Activated CD4-positive, alpha-beta memory T cell treated with anti-CD3 and anti-CD28 coated beads, Interleukin-2, amount 10 ng/mL, durations not matched to agents 7 days and 5 days (primary cell): ENCODE results near the gene NTSR2. TPM values are rescaled to one million over a fixed set of nuclear protein-coding genes. Genes with fewer than 3 reads are reported as not detected.

Source experiments
- CTCF ChIA-PET: fragments of 350-600 bp; sonication (Branson Sonifier 250); formaldehyde crosslinking; loops from one replicate; lab custom pipeline; 2021; ENCODE audit warnings: antibody characterized with exemption, inconsistent platforms; lab: Charles Lee
- POLR2A ChIA-PET: fragments of 350-600 bp; sonication (Branson Sonifier 250); formaldehyde crosslinking; loops from one replicate; lab custom pipeline; 2021; ENCODE audit warnings: antibody characterized with exemption; lab: Charles Lee
- DNase-seq: peaks from one replicate; pipeline ENCODE4 v3.0.0-alpha.2; 2020
- H3K27ac Mint-ChIP-seq: one replicate; pipeline ENCODE4 v1.8.0; 2021; ENCODE audit warnings: mild to moderate bottlenecking, mixed read lengths
- H3K27me3 Mint-ChIP-seq: one replicate; pipeline ENCODE4 v1.8.0; 2021; ENCODE audit warnings: mixed read lengths
- H3K36me3 Mint-ChIP-seq: one replicate; pipeline ENCODE4 v1.8.0; 2021; ENCODE audit warnings: low read depth, mixed read lengths
- H3K4me1 Mint-ChIP-seq: one replicate; pipeline ENCODE4 v1.8.0; 2021; ENCODE audit warnings: mixed read lengths
- H3K4me3 Mint-ChIP-seq: one replicate; pipeline ENCODE4 v1.8.0; 2021; ENCODE audit warnings: mild to moderate bottlenecking, mixed read lengths
- H3K9me3 Mint-ChIP-seq: one replicate; pipeline ENCODE4 v1.8.0; 2021; ENCODE audit warnings: mixed read lengths
- total RNA-seq, 2 experiments: library from RNA; stranded (reverse); gene quantifications; one replicate each; pipeline ENCODE4 v1.2.3, GENCODE V29; 2021

Gene NTSR2
- total RNA-seq, 2 experiments from 2014 or later, result not detected

DNA sequence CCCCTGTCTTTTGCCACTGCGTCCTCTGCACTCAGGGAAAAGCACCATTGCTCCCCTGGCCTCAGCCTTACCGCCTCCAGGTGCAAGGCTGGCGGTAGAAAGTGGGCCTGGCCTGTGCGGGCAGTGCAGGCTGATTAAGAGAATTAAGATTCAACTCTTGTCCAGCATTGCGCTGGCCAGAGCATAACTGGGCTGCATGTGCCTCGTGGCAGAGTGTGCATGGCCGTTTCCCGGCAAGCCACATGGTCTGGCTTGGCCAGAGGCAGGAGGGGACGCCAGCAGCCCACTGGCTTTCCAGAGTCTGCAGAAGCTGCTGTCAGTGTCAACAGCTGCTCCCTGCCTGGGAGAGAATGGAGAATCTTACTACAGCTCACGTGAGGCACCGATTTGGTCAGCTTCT, 12.3 kb downstream of the NTSR2 start:
- no peak for DNase-seq
- ChIA-PET CTCF (no interaction called here), POLR2A (no interaction called here)
- peaks cover 2% of the 10 kb centered on the region for H3K36me3 Mint-ChIP-seq
- H3K27me3 Mint-ChIP-seq, result peaks cover 4% of the 10 kb centered on the region
- no peak overlapping the region for H3K27ac Mint-ChIP-seq
- peaks cover 3% of the 10 kb centered on the region for H3K9me3 Mint-ChIP-seq
- H3K4me1 Mint-ChIP-seq, result no peaks in the 10 kb centered on the region
- H3K4me3 Mint-ChIP-seq, result no peak overlapping the region

- POLR2A ChIA-PET, result no interaction called here
- Mint-ChIP-seq H3K36me3 (peaks cover 2% of the 10 kb centered on the region), H3K27me3 (peaks cover 4% of the 10 kb centered on the region), H3K27ac (no peak overlapping the region), H3K4me1 (no peaks in the 10 kb centered on the region), H3K9me3 (peaks cover 2% of the 10 kb centered on the region), H3K4me3 (no peak overlapping the region)
- no peak for DNase-seq
- CTCF ChIA-PET, result no interaction called here
These were observed 12.8 kb downstream of the NTSR2 start for GRCh38 chr2:11657195-11657594.

GRCh38 chr2:11656671-11657101, 13.3 kb downstream of the NTSR2 start:
- DNase-seq, result no peak
- Mint-ChIP-seq H3K4me3 (no peak overlapping the region), H3K27ac (no peak overlapping the region), H3K36me3 (no peaks in the 10 kb centered on the region), H3K27me3 (peaks cover 4% of the 10 kb centered on the region), H3K4me1 (no peaks in the 10 kb centered on the region), H3K9me3 (no peaks in the 10 kb centered on the region)
- CTCF ChIA-PET, result no interaction called here
- POLR2A ChIA-PET, result no interaction called here

DNA sequence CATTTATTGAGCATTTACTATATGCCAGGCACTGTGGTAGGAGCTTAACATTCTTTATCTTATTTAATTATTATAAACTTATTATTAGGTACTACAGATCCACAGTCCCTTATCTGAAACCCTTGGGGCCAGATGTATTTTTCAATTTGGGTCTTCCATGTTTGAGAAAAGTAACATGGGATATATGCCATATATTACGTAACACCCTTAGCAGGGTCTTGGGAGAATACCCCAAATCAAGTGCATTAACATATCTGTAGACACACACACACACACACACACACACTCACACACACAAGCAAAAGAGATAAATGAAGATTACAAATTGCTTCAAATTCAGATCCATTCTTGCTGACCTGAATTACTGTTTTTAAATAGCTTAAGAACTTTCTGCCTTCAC, 13.7 kb downstream of the NTSR2 start:
- Mint-ChIP-seq H3K36me3 (no peaks in the 10 kb centered on the region), H3K27ac (no peak overlapping the region), H3K27me3 (peaks cover 5% of the 10 kb centered on the region), H3K4me3 (no peak overlapping the region), H3K9me3 (no peaks in the 10 kb centered on the region), H3K4me1 (no peaks in the 10 kb centered on the region)
- DNase-seq, result no peak
- POLR2A ChIA-PET, result no interaction called here
- CTCF ChIA-PET, result no interaction called here

- ChIA-PET POLR2A (no interaction called here), CTCF (no interaction called here)
- no peaks in the 10 kb centered on the region for H3K9me3 Mint-ChIP-seq
- no peak overlapping the region for H3K4me3 Mint-ChIP-seq
- no peak overlapping the region for H3K27ac Mint-ChIP-seq
- no peaks in the 10 kb centered on the region for H3K4me1 Mint-ChIP-seq
- H3K36me3 Mint-ChIP-seq, result no peaks in the 10 kb centered on the region
- no peak for DNase-seq
- peaks cover 7% of the 10 kb centered on the region for H3K27me3 Mint-ChIP-seq
These were observed 14.5 kb downstream of the NTSR2 start for GRCh38 chr2:11655495-11655894.

- no peak overlapping the region for H3K4me3 Mint-ChIP-seq
- DNase-seq, result no peak
- no peaks in the 10 kb centered on the region for H3K9me3 Mint-ChIP-seq
- no peaks in the 10 kb centered on the region for H3K36me3 Mint-ChIP-seq
- H3K27me3 Mint-ChIP-seq, result peaks cover 16% of the 10 kb centered on the region
- H3K4me1 Mint-ChIP-seq, result no peaks in the 10 kb centered on the region
- H3K27ac Mint-ChIP-seq, result no peak overlapping the region
- POLR2A ChIA-PET, result no interaction called here
- CTCF ChIA-PET, result no interaction called here
These were observed 17.4 kb downstream of the NTSR2 start for GRCh38 chr2:11652553-11652952.

DNA sequence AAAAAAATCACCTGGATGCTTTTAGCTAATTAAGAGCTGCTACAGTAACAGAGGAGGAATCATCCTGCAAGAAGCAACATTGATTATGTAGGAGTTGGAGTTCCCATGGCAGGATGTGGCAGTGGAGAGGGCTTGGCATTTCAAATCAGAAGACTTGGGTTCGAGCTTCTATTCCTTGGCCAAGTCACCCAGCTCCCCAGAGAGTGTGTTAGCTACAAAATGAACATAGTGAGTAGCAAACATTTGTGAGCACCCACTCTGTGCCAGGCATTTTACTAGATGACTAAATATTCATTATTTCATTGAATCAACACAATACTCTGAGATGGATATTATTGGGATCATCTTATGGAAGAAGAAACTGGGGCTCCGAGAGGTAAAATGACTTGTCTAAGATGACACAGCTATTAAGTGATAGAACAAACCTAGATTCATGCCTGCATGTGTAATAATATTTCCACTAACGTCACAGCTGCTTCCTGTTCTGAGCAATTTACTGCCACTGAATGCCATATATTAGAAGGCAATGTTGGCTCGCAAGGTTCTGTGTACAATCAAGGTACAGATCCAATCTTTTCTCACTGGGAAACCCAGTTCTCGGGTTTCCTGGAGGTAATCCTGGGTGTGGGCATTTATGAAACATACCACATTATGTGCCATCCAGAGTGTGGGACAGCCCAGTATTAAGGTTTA, 18.0 kb downstream of the NTSR2 start:
- H3K27me3 Mint-ChIP-seq, result peaks cover 14% of the 10 kb centered on the region
- no peak for DNase-seq
- no peaks in the 10 kb centered on the region for H3K9me3 Mint-ChIP-seq
- no peaks in the 10 kb centered on the region for H3K36me3 Mint-ChIP-seq
- POLR2A ChIA-PET, result no interaction called here
- CTCF ChIA-PET, result no interaction called here
- H3K27ac Mint-ChIP-seq, result no peak overlapping the region
- no peaks in the 10 kb centered on the region for H3K4me1 Mint-ChIP-seq
- no peak overlapping the region for H3K4me3 Mint-ChIP-seq

- H3K36me3 Mint-ChIP-seq, result no peaks in the 10 kb centered on the region
- ChIA-PET POLR2A (no interaction called here), CTCF (no interaction called here)
- DNase-seq, result no peak
- H3K9me3 Mint-ChIP-seq, result no peaks in the 10 kb centered on the region
- no peak overlapping the region for H3K4me3 Mint-ChIP-seq
- no peaks in the 10 kb centered on the region for H3K4me1 Mint-ChIP-seq
- no peak overlapping the region for H3K27ac Mint-ChIP-seq
- H3K27me3 Mint-ChIP-seq, result peaks cover 16% of the 10 kb centered on the region
These were observed 20.9 kb downstream of the NTSR2 start for GRCh38 chr2:11649093-11649492.

- H3K4me3 Mint-ChIP-seq, result no peak overlapping the region
- no peaks in the 10 kb centered on the region for H3K4me1 Mint-ChIP-seq
- H3K36me3 Mint-ChIP-seq, result no peaks in the 10 kb centered on the region
- no peak overlapping the region for H3K27ac Mint-ChIP-seq
- CTCF ChIA-PET, result no interaction called here
- peaks cover 15% of the 10 kb centered on the region for H3K27me3 Mint-ChIP-seq
- DNase-seq, result no peak
- POLR2A ChIA-PET, result no interaction called here
- no peaks in the 10 kb centered on the region for H3K9me3 Mint-ChIP-seq
These were observed 22.0 kb downstream of the NTSR2 start for GRCh38 chr2:11647834-11648600.

DNA sequence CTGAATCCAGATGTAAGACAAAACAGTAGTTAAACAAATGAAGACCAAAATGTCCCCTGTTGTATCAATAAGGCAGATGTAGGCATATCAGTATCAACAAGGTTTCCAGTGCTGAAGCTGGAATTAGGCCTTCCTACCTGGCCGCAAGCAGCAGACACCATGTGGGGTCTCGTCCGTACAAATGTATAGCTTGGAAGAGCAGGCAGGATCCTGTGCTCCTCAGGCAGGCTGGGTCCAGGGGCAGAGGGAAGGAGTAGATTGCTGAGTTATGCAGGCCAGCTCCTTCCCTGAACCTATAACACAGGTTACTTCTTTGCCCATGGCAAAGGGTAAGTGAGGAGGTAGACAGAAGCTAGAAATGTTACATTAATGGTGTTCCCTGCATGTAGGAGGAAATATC, 23.5 kb downstream of the NTSR2 start:
- Mint-ChIP-seq H3K36me3 (no peaks in the 10 kb centered on the region), H3K4me3 (no peak overlapping the region), H3K9me3 (no peaks in the 10 kb centered on the region), H3K27me3 (peaks cover 14% of the 10 kb centered on the region), H3K27ac (no peak overlapping the region), H3K4me1 (no peaks in the 10 kb centered on the region)
- no peak for DNase-seq
- CTCF ChIA-PET, result no interaction called here
- POLR2A ChIA-PET, result no interaction called here

GRCh38 chr2:11644293-11644692, 25.7 kb downstream of the NTSR2 start:
- Mint-ChIP-seq H3K9me3 (no peaks in the 10 kb centered on the region), H3K4me3 (no peak overlapping the region), H3K27me3 (peaks cover 4% of the 10 kb centered on the region), H3K36me3 (no peaks in the 10 kb centered on the region), H3K4me1 (no peaks in the 10 kb centered on the region), H3K27ac (no peak overlapping the region)
- ChIA-PET POLR2A (no interaction called here), CTCF (no interaction called here)
- DNase-seq, result no peak

GRCh38 chr2:11642972-11643371, 27.0 kb downstream of the NTSR2 start:
- Mint-ChIP-seq H3K36me3 (no peaks in the 10 kb centered on the region), H3K4me1 (no peaks in the 10 kb centered on the region), H3K9me3 (no peaks in the 10 kb centered on the region), H3K27me3 (peaks cover 3% of the 10 kb centered on the region), H3K4me3 (no peak overlapping the region), H3K27ac (no peak overlapping the region)
- CTCF ChIA-PET, result interaction anchor here (1.4 kb wide), 1 partner anchor 137 kb away, joined by 5 read pairs; no protein-coding TSS in a partner anchor
- DNase-seq, result no peak
- POLR2A ChIA-PET, result no interaction called here

DNA sequence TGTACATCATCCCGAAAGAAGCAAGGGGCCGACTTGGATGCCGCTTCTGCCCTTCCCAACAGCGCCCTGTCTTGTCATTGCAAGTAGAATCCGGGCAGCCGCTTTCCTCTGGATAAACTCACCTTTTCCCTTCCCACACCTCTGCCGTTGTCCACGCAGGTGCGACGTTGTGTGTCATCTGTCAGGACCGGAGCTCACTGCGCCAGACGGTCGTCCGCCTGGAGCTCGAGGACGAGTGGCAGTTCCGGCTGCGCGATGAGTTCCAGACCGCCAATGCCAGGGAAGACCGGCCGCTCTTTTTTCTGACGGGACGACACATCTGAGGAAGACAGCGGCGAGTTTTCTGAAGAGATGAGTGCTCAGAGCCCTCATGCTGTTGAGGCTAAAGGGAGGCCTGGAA, 29.9 kb downstream of the NTSR2 start:
- H3K27me3 Mint-ChIP-seq, result peaks cover 1% of the 10 kb centered on the region
- ChIA-PET POLR2A (no interaction called here), CTCF (no interaction called here)
- no peak overlapping the region for H3K27ac Mint-ChIP-seq
- H3K4me1 Mint-ChIP-seq, result no peaks in the 10 kb centered on the region
- DNase-seq, result no peak
- H3K9me3 Mint-ChIP-seq, result no peaks in the 10 kb centered on the region
- no peak overlapping the region for H3K4me3 Mint-ChIP-seq
- H3K36me3 Mint-ChIP-seq, result no peaks in the 10 kb centered on the region

GRCh38 chr2:11639503-11639902, 30.5 kb downstream of the NTSR2 start:
- peaks cover 1% of the 10 kb centered on the region for H3K27me3 Mint-ChIP-seq
- POLR2A ChIA-PET, result no interaction called here
- H3K4me3 Mint-ChIP-seq, result no peak overlapping the region
- H3K27ac Mint-ChIP-seq, result no peak overlapping the region
- H3K4me1 Mint-ChIP-seq, result no peaks in the 10 kb centered on the region
- CTCF ChIA-PET, result no interaction called here
- H3K9me3 Mint-ChIP-seq, result no peaks in the 10 kb centered on the region
- no peaks in the 10 kb centered on the region for H3K36me3 Mint-ChIP-seq
- DNase-seq, result no peak
